ENCODE data around the gene CRYAB.
A peak's percentile ranks its signal among the peaks of the same experiment; 100 is the strongest.

Gene CRYAB

DNA sequence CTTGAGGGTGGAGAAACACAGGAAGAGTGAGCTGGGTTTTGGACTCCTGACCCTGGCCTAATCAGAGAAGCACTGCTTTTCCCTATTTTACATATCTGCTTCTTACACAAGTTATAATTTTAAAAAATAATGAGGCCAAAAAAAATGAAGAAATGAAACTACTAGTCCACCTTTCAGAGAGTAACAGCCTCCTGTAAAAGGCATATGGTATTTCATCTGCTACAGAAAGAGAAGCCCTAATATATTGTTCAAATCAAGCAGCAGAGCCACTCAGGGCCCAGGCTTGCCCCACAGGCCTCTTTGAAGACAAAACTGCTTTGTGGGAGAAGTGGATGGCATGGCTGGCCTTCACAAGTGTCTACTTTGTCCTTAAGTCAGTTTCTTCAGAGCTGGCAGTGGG is 35.6 kb upstream of the CRYAB start:
- DNase-seq (ENCODE audit: low read depth) = no peak
- H3K4me3 ChIP-seq (ENCODE audit: low read depth, low read length) = no peak overlapping the region
- TF ChIP-seq, protein P1, sequence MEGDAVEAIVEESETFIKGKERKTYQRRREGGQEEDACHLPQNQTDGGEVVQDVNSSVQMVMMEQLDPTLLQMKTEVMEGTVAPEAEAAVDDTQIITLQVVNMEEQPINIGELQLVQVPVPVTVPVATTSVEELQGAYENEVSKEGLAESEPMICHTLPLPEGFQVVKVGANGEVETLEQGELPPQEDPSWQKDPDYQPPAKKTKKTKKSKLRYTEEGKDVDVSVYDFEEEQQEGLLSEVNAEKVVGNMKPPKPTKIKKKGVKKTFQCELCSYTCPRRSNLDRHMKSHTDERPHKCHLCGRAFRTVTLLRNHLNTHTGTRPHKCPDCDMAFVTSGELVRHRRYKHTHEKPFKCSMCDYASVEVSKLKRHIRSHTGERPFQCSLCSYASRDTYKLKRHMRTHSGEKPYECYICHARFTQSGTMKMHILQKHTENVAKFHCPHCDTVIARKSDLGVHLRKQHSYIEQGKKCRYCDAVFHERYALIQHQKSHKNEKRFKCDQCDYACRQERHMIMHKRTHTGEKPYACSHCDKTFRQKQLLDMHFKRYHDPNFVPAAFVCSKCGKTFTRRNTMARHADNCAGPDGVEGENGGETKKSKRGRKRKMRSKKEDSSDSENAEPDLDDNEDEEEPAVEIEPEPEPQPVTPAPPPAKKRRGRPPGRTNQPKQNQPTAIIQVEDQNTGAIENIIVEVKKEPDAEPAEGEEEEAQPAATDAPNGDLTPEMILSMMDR (IDR thresholded peaks at IDR 0.05; ENCODE audit: control insufficient read depth, extremely low read depth, insufficient read depth) = no peak

DNA sequence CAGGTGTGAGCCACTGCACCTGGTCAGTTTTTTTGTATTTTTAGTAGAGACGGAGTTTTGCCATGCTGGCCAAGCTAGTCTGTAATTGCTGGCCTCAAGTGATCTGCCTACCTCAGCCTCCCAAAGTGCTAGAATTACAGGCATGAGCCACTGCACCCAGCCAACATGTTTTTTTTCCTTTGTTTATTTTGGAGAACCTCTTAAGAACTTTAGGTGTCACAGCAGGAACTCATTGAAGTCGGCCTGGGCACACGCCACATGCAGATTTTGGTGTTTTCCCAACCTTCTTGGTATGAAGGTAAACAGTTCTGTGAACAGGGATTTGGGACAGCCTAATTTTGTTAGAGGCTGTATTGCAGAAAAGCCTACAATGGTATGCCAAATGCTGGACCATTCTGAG is 34.9 kb upstream of the CRYAB start:
- no peak overlapping the region for H3K4me3 ChIP-seq (ENCODE audit: low read depth, low read length)
- TF ChIP-seq, protein P1 (IDR thresholded peaks at IDR 0.05; ENCODE audit: control insufficient read depth, extremely low read depth, insufficient read depth) = no peak
- peak; percentile 82 for DNase-seq (ENCODE audit: low read depth)

DNA sequence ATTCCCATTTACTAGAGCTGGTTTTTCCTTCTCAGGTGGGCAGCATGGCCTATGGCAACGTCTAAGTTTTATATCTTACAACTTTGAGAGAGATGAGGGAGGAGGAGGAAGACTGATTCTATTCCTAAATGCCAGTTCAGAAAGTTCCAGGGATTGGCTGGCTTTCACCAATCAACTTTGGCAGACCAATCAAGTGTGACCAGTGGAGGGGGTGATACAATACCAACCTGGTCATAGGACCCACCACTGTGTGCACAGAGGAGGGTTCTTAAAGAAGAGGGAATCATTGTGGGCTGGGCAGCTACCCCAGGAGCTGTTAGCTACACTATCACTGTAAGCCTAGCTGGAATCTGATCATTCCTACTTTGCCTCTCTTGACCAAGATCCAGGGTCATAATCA is 33.6 kb upstream of the CRYAB start:
- TF ChIP-seq, protein P1 (IDR thresholded peaks at IDR 0.05; ENCODE audit: control insufficient read depth, extremely low read depth, insufficient read depth) = no peak
- H3K4me3 ChIP-seq (ENCODE audit: low read depth, low read length) = no peak overlapping the region
- DNase-seq (ENCODE audit: low read depth) = no peak

DNA sequence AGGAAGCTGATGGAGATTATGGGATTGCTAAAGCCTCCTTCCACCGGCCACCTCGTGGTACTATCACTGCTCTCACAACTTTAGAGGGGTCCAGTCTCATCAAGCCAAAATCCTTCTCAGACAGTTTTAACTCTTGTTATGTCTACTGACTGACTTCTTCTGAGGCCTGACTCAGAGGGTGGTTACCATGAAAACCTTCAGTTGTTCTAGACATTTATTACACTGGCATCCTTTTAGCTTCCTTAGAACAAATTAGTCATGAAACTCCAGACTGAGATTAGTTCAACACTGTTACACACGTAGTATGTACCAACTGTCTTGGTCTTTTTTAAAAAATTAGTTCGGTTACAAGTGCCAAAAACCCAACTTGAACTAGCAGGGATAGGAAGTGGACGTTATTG is 33.1 kb upstream of the CRYAB start:
- no peak overlapping the region for H3K4me3 ChIP-seq (ENCODE audit: low read depth, low read length)
- TF ChIP-seq, protein P1 (IDR thresholded peaks at IDR 0.05; ENCODE audit: control insufficient read depth, extremely low read depth, insufficient read depth) = no peak
- DNase-seq (ENCODE audit: low read depth) = no peak

DNA sequence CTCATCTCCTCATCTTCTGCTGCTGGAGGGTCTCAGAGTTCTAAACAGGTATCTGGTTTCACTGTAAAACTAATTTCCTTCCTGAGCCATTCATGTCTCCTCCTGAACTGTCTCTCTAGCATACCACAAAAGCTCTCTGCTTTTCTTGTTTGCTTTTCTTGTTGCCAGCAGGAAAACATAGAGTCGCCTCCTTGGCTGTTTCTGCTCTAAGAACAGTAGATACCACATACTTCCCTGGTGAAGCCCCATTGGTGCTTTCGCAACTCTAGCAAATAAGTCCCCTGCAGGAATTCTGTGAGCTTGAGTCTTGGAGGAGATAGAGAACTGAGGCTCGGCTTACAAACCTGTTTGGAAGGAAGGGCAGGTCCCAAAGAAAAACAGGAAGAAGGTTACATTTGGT is 32.6 kb upstream of the CRYAB start:
- peak; percentile 53 for DNase-seq (ENCODE audit: low read depth)
- TF ChIP-seq, protein P1 (IDR thresholded peaks at IDR 0.05; ENCODE audit: control insufficient read depth, extremely low read depth, insufficient read depth) = no peak
- no peak overlapping the region for H3K4me3 ChIP-seq (ENCODE audit: low read depth, low read length)

DNA sequence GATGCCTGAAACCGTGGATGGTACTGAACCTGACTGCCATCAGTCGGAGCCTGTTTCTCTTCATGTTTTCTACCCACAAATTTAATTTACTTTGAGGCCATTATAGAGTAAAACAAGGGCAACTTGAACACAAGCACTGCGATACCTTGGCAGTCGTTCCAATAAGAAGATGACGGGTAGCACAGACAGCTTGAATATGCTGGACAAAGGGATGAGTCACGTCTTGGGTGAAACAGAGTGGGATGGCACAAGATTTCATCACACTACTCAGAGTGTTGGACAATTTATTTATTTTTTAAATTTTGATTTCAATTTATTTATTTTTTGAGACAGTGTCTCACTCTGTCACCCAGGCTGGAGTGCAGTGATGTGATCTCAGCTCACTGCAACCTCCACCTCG is 31.3 kb upstream of the CRYAB start:
- H3K4me3 ChIP-seq (ENCODE audit: low read depth, low read length) = no peak overlapping the region
- DNase-seq (ENCODE audit: low read depth) = no peak
- TF ChIP-seq, protein P1 (IDR thresholded peaks at IDR 0.05; ENCODE audit: control insufficient read depth, extremely low read depth, insufficient read depth) = no peak

DNA sequence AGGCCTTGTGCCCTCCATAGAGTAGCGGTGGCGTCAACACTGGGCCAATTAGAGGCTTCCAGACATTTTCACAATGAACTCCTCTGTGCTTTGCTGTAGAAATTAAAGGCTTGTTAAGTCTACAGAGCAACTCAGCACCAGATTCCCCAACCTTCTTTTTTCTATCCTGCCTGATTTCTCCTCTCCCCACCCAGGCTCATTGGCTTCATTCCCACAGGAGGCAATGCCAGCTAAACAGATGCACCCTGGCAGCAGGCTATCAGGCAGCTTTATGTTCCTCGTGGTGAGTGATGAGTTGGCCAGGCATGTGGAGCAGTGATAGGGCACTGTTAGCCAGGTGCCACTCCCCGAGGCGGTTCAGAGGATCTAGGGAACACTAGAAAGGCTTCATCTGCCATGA is 30.4 kb upstream of the CRYAB start:
- TF ChIP-seq, protein P1 (IDR thresholded peaks at IDR 0.05; ENCODE audit: control insufficient read depth, extremely low read depth, insufficient read depth) = no peak
- DNase-seq (ENCODE audit: low read depth) = no peak
- no peak overlapping the region for H3K4me3 ChIP-seq (ENCODE audit: low read depth, low read length)
